GM12872 (cell line): ENCODE results near the gene WFIKKN1.

Source experiments
- TF ChIP-seq, protein P1 (sequence below): IDR thresholded peaks from 3 replicates; pipeline ENCODE4 v1.5.1; 2011; ENCODE audit warnings: low read depth, mild to moderate bottlenecking, low read length, moderate library complexity; ENCODE audit not compliant: insufficient read depth

WFIKKN1 gene

DNA sequence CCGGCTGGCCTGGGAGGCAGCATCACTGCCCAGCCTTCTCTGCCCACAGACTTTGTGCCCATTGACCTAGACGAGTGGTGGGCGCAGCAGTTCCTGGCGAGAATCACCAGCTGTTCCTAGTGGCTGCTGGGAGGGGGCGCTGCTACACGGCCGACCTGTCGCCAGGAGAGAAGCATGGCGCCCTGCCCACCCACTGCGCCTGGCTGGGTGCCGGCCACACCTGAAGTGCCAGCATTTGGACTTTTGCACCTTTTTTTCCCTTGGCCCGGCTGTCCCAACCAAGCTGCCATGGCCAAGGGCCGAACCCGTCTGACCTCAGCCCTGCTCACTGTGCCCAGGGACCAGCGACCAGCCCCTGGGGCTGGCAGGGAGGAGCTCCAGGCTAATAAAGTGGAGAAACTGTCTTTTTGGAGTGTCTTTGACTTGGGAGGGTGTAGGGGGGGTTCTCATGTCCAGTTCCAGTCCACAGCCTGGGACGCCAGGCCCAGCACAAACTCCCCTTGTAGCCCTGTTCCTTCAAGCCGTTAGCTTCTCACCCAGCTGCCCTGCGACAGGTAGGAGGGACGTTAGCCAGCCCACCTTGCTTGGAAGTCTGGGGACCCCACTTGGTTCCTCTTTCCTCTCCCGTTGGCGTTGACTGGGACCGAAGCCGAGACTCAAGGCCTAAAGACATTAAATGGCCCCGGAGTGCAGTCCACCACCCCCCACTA is 17.4 kb downstream of the WFIKKN1 start:
- TF ChIP-seq, protein P1, sequence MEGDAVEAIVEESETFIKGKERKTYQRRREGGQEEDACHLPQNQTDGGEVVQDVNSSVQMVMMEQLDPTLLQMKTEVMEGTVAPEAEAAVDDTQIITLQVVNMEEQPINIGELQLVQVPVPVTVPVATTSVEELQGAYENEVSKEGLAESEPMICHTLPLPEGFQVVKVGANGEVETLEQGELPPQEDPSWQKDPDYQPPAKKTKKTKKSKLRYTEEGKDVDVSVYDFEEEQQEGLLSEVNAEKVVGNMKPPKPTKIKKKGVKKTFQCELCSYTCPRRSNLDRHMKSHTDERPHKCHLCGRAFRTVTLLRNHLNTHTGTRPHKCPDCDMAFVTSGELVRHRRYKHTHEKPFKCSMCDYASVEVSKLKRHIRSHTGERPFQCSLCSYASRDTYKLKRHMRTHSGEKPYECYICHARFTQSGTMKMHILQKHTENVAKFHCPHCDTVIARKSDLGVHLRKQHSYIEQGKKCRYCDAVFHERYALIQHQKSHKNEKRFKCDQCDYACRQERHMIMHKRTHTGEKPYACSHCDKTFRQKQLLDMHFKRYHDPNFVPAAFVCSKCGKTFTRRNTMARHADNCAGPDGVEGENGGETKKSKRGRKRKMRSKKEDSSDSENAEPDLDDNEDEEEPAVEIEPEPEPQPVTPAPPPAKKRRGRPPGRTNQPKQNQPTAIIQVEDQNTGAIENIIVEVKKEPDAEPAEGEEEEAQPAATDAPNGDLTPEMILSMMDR, result peak; percentile 81

DNA sequence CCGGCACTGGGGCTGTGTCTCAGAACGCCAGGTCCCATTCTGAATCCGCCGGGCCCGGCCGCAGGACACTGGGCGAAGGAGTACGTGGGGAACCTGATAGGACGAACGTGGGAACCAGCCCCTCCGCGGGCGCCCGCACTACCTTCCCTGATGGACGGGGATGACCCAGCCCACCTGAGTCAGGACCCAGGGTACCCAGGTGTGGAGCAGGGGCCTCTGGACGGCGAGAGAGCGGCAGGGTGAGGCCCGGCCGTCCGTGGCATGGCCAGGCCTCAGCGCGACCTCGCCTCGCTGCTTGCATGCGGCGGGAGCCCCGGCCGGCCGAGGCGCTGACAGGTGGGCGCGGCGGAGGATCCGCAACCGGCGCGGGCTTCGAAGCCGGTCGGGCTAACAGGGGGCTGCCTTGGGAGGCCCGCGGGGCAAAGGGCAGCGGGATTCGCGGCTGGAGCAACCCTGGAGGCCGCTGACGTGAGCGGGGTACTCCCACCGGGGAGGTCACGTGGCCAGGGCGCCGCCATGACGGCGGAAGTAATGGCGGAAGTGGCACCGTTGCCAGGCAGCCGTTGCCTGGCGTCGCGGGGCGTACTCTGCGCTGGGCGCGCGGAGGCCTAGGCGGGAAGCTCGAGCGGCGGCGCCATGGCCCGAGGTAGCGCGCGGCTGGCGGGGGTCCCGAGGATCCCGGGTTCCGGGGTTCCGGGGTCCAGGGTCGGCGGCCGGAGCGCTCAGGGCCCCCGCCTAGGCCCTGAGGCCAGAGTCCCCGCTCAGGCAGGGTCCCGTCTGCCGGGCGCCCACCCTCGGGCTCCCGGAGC is 18.2 kb downstream of the WFIKKN1 start, which contains the start of gene WDR90:
TSS of gene WDR90 (plus strand) at position 585 of the 809 bp plus-strand sequence. CDS start at position 637, 52 bp downstream.
- TF ChIP-seq, protein P1, result no peak

DNA sequence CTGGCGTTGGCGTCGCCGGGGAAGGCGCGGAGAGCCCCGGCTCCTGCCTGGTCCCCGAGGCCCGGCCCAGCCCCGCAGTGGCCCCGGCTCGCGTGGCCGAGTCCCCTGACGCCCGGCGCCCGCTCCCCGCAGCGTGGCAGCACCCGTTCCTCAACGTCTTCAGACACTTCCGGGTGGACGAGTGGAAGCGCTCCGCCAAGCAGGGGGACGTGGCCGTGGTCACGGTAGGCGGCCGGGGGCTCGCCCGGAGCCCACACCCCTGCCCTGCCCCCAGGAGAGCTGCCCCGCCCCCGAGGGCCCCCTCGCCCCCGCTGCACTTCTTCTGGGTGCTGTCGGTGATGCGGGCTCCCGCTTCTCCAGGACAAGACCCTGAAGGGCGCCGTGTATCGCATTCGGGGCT is 18.8 kb downstream of the WFIKKN1 start:
- TF ChIP-seq, protein P1, result no peak

DNA sequence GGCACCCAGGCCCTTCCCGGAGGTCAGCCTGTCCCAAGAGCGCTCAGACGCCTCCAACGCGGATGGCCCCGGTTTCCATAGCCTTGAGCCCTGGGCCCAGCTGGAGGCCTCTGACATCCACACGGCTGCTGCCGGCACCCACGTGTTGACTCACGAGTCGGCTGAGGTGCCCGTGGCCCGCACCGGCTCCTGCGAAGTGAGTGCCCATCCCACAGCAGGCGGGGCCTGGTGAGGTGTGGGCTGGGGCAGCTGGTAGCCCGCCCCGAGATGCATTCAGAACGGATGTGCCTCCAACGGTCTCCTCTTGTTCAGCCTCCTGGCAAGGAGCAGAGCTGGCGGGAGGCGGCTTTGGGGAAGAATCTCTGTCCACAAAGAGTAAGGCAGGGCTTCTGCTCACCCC is 21.1 kb downstream of the WFIKKN1 start:
- TF ChIP-seq, protein P1, result no peak

GRCh38 chr16:652454-653305 is 21.9 kb downstream of the WFIKKN1 start:
- TF ChIP-seq, protein P1, result no peak

- TF ChIP-seq, protein P1, result no peak
Observed at GRCh38 chr16:654034-654433, 23.2 kb downstream of the WFIKKN1 start.

- TF ChIP-seq, protein P1, result no peak
Observed at GRCh38 chr16:657487-657886, 26.7 kb downstream of the WFIKKN1 start.
